HG02973 (cell line): Measurements from ENCODE around the gene SERPING1.

Source experiments
- ATAC-seq: cut with Tn5 transposase; IDR thresholded peaks from one replicate; pipeline ENCODE4 v1.9.1; 2021; ENCODE audit warnings: moderate library complexity; ENCODE audit not compliant: unreplicated experiment

Gene SERPING1

GRCh38 chr11:57597916-57598830 lies 688 bp downstream of the SERPING1 start:
- ATAC-seq: no peak

- ATAC-seq: no peak
Observed at GRCh38 chr11:57598831-57599155, 1.3 kb downstream of the SERPING1 start.

GRCh38 chr11:57599381-57599780 lies 1.9 kb downstream of the SERPING1 start:
- no peak for ATAC-seq

GRCh38 chr11:57601297-57601696 lies 3.8 kb downstream of the SERPING1 start:
- no peak for ATAC-seq

- no peak for ATAC-seq
Observed at GRCh38 chr11:57604296-57605027, 7.0 kb downstream of the SERPING1 start.

DNA sequence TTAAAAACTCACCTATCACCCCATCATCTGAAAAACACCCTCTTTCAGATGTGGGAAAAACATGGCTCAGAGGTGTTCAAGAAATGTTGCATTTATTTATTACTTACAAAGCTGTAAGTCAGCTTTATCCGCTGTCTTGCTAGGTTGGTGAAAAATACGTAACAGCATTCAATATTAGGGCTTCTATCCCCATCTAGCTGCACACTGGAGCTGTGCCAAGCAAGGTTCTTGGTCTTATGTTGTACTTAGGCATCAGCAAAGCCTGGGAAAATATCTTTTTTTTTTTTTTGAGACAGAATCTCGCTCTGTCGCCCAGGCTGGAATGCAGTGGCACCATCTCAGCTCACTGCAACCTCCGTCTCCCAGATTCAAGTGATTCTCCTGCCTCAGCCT lies 7.5 kb downstream of the SERPING1 start:
- ATAC-seq: no peak

GRCh38 chr11:57610170-57610569 lies 12.7 kb downstream of the SERPING1 start:
- ATAC-seq: no peak

- ATAC-seq: no peak
Observed at GRCh38 chr11:57614234-57614772, 16.8 kb downstream of the SERPING1 start.

GRCh38 chr11:57615308-57615707 lies 17.8 kb downstream of the SERPING1 start:
- ATAC-seq: no peak

DNA sequence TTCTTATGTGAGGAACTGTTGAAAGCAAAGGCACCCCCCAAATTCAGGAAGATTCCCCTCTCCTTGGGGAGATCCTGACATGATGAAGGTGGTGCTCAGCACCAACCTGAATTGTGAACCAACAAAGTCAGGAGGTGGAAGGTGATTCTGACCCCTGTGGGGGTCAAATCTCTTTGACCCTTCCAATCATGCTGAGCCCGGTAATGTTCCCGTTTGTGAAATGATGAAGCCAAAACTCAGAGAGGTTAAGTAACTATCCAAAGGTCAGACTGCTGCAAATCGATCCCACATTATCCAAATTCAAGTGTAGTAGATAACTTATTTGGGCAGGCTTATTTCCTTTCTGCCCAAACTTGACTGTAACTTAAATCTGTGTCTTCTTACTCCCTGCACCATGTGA lies 19.1 kb downstream of the SERPING1 start:
- ATAC-seq: no peak

DNA sequence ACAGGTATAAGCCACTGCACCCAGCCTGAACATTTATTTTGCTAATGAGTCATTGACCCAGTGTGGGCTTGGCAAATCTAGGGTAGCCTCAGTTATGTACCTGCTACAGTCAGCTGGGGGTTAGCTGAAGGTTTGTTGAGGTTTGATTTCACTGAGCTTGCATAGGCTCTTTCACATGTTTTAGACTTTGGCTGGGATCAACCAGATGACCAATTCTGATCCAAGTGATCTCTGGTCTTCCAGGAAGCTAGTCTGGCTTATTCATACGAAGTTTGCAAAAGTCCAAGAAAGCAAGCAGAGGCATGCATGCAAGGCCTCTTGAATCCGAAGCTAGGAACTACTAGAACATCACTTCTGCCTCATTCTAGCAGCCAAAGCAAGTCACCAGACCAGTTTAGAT lies 21.0 kb downstream of the SERPING1 start:
- ATAC-seq: no peak

DNA sequence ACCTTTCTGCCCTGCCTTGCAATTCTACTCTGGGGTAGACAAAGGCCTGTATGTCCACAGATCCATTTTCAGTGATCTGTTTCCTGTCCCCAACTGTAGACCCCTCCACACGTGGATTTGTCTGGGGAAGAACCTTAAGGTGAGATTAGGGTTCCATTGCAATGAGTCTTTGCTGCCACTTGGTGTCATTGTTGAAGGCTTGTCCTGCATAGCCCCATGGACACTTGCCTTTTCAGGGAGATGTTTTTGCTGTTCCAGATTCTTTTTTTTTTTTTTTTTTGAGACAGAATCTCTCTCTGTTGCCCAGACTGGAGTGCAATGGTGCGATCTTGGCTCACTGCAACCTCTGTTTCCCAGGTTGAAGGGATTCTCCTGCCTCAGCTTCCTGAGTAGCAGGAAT lies 21.8 kb downstream of the SERPING1 start:
- no peak for ATAC-seq

DNA sequence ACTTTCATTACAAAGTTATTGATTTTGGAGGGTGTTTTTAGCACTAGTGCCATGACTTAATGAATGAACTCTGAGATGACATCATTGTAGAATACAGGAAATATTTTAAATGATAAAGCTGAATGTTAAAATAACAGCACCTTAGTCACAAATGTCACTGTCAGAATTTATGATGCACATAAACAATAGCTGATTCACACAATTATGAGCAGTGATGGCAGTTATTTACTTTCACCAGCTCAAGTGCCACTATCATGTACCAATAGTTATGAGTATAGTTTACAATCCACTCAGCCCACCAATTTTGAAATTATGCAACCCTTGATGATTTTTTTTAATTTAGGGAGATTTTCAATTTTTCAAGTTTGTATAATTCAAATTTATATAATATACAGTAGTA lies 23.0 kb downstream of the SERPING1 start:
- ATAC-seq: no peak

DNA sequence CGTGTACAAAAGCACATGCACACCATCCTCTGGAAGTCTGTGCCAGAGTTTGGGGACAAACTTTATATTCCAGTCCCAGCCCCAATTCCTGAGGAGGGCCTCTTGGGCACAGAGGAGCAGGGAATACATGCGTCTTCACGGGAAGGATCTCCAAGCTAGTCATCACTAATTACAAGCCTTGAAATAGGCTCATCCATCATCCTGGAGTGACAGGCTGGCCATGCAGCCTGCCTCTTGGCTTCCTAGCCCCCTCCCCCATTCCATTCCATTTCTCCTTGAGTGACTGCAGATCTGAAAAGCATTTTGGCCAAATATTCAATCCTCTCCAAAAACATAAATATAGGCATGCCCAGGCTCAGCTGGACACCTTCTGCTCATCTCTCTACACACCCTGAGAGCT lies 24.8 kb downstream of the SERPING1 start:
- no peak for ATAC-seq

- no peak for ATAC-seq
Observed at GRCh38 chr11:57624864-57625263, 27.4 kb downstream of the SERPING1 start.

DNA sequence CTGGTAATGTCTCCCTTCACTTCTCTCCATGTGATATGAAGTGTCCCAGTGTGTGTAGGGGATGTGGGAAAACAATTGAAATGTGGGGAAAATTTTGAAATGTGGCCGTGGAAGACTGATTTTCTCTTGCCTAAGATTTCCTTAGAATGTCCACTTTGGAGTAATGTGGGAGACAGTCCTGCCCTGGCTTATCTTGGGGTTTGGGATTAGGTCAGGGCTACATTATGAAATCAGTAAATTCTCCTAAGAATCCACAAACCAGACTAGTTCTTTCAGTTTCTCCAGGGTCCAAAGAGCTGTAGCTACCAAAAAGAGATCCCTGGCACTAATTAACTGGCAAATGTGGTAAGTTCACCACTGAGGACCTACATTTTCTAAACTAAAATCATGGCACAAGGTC lies 29.4 kb downstream of the SERPING1 start:
- no peak for ATAC-seq

GRCh38 chr11:57630171-57630570 lies 32.7 kb downstream of the SERPING1 start:
- no peak for ATAC-seq

DNA sequence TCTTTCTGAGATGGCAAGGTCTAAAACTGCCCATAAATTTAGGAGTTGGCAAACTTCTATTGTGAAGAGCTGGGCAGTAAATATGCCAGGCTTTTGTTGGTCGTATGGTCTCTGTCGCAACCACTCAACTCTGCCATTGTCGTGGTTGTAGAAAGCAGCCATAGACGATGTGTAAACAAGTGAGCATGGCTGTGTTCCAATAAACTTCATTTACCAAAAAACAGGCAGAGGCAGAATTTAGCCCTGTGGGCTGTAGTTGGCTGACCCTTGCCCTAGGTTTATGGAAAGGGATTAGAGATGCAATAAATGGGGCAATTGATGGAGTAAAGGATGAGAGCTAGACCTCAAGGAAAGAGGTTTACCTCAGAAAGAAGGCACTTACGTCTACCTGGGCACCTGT lies 34.6 kb downstream of the SERPING1 start:
- ATAC-seq: no peak

DNA sequence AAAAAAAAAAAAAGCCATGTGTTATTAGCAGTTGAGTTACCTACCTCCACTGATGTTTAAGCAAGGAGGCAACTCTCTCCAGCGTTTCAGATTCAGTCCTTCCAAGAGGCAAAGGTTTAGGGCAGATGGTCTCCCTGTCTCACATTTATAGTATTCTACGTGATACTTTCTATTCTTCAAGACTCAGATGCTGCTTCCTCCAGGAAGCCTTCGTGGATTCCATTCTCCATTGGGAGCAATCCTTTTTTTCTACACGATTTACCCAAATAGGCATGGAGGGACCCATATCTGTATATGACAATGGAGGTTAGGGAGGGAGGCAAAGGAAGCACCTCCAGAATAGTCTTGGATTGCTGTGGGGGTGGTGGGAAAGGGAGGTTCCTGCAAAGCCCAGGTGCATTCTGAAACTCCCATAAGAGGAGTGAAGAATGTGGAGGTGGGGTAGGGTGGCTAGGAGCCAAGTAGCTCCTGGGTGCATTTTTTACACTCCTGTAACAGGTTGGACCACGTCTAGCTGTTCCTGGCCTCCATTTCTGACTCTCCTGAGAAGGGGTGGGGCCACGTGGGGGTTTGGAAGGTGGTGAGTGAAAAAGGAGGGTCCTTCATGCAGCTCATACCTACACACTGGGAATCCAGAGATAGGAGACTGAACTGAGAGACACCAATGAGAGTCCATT lies 36.0 kb downstream of the SERPING1 start:
- no peak for ATAC-seq

DNA sequence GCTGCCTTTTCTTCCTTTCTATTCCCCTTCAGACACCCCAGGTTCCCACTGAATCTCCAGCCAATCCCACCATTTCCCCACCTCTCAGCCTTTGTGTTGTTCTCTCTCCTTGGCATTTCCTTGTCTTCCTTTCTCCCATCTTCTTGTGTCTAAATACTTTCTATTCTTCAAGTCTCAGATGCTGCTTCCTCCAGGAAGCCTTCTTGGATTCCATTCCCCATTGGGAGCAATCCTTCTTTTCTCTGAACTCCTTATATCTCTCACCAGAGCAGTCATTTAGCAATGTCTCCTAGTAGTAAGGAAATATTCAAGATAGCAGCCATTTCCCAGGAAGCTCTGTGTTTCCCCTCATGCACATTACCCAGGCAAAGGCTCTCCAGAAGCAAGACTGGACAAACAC lies 36.8 kb downstream of the SERPING1 start:
- ATAC-seq: no peak

DNA sequence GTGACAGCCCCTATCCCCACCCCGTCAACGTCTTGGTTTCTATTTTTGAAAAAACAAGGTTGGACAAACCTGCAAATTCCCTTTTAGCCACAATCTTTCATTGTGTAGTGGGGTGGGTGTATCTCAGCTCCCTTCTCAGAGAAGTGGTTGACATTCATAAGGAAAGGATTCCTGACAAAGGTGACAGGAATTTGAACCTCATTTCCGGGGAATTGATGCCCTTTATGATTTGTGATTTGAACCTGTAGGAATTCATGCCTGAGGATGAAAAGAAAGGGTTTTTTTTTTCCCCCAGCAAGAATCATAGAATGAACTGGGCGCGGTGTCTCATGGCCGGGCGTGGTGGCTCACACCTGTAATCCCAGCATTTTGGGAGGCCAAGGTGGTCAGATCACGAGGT lies 37.8 kb downstream of the SERPING1 start:
- ATAC-seq: no peak

- ATAC-seq: no peak
Observed at GRCh38 chr11:57637626-57638004, 40.1 kb downstream of the SERPING1 start.
